LNCaP clone FGC (cell line): ENCODE measurements around the gene CCDC167.

ENCODE experiments used
- DNase-seq: peaks from one replicate; pipeline ENCODE4 v3.0.0-alpha.2; 2011; ENCODE audit warnings: low read depth
- H3K4me3 ChIP-seq: 2 replicates; pipeline ENCODE4 v1.5.1; 2011; ENCODE audit warnings: mild to moderate bottlenecking, low read depth, low read length, control low read depth
- TF ChIP-seq, protein P1 (sequence below): IDR thresholded peaks from 2 replicates; pipeline ENCODE4 v1.5.1; 2012; ENCODE audit warnings: mild to moderate bottlenecking; ENCODE audit not compliant: control insufficient read depth, insufficient read depth; ENCODE audit errors: extremely low read depth

Gene CCDC167

GRCh38 chr6:37543361-37543760, 43.7 kb upstream of the CCDC167 start:
- H3K4me3 ChIP-seq = no peak overlapping the region
- TF ChIP-seq, protein P1, sequence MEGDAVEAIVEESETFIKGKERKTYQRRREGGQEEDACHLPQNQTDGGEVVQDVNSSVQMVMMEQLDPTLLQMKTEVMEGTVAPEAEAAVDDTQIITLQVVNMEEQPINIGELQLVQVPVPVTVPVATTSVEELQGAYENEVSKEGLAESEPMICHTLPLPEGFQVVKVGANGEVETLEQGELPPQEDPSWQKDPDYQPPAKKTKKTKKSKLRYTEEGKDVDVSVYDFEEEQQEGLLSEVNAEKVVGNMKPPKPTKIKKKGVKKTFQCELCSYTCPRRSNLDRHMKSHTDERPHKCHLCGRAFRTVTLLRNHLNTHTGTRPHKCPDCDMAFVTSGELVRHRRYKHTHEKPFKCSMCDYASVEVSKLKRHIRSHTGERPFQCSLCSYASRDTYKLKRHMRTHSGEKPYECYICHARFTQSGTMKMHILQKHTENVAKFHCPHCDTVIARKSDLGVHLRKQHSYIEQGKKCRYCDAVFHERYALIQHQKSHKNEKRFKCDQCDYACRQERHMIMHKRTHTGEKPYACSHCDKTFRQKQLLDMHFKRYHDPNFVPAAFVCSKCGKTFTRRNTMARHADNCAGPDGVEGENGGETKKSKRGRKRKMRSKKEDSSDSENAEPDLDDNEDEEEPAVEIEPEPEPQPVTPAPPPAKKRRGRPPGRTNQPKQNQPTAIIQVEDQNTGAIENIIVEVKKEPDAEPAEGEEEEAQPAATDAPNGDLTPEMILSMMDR = no peak
- no peak for DNase-seq

DNA sequence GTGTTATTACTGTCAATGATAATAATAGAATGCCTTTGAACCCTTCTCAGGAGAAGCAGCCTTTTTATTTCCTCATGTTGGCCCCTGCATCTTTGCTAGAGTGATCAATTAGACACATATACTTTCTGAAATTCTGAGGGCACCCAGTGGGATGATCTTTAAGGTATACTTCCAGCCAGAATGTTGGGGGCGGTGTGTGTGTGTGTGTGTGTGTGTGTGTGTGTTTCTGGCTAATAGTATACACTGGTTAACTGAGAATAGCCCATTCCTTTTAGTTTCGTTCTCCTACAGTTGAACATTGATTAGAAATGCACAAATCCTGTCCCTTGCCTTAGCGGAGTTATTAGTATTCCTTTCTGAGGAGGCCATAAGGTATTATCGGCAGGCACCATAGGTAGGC, 41.7 kb upstream of the CCDC167 start:
- no peak for DNase-seq
- H3K4me3 ChIP-seq = no peak overlapping the region
- TF ChIP-seq, protein P1 = no peak

DNA sequence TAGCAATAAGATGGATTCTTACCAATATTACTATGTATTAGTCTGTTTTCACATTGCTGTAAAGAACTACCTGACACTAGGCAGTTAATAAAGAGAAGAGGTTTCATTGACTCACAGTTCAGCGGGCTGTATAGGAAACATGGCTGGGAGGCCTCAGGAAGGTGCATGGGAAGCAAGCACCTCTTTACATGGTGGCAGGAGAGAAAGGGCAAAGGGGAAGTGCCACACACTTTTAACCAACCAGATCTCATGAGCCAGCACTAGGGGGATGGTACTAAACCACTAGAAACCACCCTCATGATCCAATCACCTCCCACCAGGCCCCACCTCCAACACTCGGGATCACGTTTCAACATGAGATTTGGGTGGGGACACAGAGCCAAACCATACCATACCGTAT, 40.7 kb upstream of the CCDC167 start:
- DNase-seq = no peak
- no peak overlapping the region for H3K4me3 ChIP-seq
- TF ChIP-seq, protein P1 = no peak

DNA sequence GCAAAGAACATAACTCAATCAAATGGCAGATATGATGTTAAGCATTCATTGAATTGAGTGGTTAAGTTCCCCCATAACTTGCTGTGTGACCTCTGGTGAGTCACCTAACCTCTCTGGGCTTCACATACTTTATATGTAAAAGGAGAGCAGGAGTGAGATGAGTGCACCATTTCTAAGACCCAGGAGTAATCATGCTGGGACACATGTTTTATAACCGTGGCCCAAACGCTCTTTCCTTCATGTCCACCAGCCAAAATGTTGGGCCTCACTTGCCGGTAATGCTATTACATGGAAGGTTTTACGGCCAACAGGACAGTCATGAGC, 40.3 kb upstream of the CCDC167 start:
- no peak overlapping the region for H3K4me3 ChIP-seq
- TF ChIP-seq, protein P1 = no peak
- DNase-seq = no peak

DNA sequence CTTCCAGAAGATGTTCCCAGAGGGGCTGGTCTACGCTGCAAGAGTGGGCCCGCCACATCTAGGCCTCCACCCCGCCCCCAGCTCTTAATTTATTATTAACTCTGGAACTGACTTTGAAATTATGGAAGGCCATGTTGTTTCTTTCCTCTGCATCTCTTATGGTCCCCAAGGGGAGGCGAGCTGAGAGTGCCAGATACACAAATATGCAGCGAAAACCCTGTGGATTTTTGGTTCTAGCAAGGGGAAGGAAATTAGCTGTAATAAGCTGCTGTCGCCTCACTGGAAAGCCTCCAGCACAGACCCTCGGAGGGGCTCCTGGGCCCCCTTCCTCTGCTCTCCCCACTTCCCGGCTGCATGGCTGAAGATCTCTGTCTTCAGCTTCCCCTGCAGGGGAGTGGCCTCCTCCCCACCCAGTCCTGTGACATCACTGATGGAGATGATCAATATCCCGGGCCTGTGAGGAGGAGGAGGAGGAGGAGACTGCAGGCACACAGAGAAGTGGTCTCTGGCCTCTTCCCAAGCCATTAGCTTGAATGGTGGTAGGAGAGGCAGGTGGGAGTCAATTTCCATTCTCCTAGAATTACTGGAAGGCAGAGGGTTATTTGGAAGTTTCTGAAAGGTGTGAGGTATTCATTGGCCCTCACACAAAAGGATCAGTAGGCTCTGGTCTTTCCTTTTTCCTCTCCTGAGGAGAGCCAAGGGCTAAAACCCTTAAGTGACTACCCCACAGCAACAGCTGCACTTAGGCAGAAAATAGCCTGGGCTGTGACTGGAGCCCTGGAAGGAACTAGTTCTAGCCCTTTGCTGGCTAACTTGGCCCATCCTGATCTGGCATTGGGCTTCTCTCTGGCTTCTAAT, 39.7 kb upstream of the CCDC167 start:
- TF ChIP-seq, protein P1 = no peak
- no peak for DNase-seq
- H3K4me3 ChIP-seq = no peak overlapping the region

- TF ChIP-seq, protein P1 = peak; percentile 49
- no peak for DNase-seq
- no peak overlapping the region for H3K4me3 ChIP-seq
Observed at GRCh38 chr6:37538107-37538506, 38.4 kb upstream of the CCDC167 start.

GRCh38 chr6:37537548-37537947, 37.9 kb upstream of the CCDC167 start:
- TF ChIP-seq, protein P1 = no peak
- H3K4me3 ChIP-seq = no peak overlapping the region
- no peak for DNase-seq
